Activated CD4-positive, CD25-positive, alpha-beta regulatory T cell treated with anti-CD3 and anti-CD28 coated beads, Interleukin-2, amount 50 U/mL, for 16 hours (primary cell): ENCODE results near the gene PLCG1.

Source experiments
- DNase-seq: peaks from one replicate; pipeline ENCODE4 v3.0.0-alpha.2; 2020; ENCODE audit warnings: low read depth, low spot score

The PLCG1 gene

DNA sequence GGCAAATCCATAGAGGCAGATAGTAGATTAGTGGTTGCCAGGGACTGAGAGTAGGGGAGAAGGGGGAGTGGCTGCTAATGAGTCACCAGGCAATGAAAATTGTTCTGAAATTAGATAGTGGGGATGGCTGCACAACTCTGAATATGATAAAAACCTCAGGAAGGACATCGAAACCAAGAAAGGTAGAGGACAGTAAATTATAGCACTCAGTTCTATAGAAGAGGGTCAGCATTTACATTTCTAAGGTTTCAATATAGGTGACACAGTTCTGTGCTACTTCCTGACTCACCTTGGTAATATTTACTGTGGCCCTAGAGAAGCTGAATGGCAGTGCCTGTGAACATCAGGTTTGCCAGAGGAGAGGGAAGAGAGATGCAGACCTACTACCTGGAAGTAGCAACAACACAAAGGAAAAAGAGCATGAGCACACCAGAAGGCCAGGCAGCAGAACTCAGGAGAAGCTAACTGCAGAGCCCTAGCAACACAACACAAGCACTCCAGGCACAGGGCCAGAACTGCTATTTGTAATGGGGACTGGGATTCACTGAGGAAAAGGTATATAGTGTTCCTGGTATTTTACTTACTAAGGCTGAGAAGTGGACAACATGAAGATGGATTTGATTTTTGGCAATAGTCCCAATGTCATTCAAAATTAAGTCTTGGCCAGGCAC lies 75.9 kb downstream of the PLCG1 start:
- no peak for DNase-seq

DNA sequence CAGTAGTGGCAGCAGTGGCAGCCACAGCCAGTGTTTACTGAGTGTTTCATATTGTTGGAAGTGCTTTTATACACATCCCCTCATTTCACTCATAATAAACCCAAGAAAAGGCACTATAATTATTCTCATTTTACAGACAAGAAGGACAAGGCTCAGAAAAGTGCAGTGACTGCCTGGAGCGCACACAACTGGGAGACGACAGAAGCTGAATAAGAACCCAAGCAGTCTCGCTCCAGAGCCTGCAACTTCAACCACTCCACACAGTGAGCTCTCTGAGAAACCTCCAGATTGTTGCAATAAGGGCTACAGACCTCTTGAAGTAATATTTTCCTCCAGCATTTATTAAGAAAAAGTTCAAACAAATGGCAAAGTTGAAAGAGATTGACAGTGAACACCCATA lies 76.9 kb downstream of the PLCG1 start:
- no peak for DNase-seq

DNA sequence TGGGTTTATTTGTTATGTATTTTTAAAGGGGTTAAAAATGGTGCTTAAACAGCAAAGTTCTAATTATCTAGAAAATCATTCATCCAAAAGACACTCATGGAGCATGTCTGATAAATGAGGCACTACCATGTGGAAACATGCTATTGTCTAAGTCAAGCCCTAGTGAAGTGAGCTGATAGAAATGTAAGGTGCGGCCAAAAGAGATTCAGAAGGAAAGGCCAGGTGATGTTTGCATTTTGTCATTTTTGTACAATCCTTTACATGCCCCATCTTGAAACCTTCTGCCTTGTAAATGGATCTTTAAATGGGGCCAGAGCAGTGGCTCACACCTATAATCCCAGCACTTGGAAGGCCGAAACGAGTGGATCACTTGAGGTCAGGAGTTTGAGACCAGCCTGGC lies 77.3 kb downstream of the PLCG1 start:
- DNase-seq, result no peak

DNA sequence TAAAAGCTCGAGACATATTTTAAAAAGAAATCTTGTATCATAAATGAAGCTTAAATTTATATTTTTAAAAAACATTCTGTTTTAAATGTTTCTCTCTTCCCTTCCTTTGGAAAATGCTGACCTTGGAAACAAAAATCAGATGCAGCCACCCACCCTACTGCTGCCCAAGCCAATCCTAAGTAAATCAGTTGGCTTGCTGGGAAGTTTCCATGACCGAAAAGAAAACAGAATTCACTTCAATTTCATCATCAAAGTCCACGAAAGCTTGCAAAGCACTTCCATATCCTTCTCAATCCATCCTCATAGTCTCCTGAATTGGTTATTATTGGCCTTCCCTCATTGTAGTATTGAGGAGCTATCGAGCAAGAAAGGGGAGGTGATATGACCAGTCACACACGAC lies 80.1 kb downstream of the PLCG1 start:
- no peak for DNase-seq

DNA sequence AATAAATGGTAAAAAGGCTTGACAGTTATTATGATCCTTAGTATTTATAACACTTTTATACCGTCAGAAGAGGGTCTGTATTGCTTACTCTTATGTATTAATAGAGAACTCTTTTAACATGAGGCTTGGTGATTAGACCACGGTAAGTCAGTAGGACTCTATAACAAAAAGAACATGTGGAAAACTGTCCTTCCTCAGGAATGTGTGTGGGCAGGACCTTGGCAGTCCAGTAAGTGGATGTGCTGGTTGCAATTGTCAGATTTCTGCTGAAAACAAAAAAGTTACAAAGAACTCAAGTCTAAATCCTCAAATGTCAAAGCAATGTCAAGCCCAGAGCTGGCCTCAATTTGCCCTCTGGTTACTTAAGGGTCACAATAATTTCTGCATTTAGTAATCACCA lies 81.1 kb downstream of the PLCG1 start:
- DNase-seq, result no peak

DNA sequence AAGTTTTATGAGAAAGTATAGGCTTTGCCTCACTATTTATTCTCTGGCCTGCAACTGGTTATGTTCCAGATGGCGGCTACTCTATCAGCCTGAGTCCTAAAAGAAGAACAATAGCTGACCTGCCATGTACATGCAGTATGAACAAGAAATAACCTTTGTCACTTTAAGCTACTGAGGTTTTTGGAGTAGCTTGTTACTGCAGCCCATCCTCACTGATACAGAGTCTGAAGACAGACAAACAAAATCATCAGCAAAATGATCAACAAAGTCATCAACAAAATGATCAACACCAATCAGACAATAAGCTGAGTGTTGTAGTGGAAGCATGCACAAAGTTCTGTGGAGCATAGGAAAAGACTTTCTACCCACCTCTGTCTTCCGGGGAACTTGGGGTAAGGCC lies 82.5 kb downstream of the PLCG1 start:
- DNase-seq, result no peak

DNA sequence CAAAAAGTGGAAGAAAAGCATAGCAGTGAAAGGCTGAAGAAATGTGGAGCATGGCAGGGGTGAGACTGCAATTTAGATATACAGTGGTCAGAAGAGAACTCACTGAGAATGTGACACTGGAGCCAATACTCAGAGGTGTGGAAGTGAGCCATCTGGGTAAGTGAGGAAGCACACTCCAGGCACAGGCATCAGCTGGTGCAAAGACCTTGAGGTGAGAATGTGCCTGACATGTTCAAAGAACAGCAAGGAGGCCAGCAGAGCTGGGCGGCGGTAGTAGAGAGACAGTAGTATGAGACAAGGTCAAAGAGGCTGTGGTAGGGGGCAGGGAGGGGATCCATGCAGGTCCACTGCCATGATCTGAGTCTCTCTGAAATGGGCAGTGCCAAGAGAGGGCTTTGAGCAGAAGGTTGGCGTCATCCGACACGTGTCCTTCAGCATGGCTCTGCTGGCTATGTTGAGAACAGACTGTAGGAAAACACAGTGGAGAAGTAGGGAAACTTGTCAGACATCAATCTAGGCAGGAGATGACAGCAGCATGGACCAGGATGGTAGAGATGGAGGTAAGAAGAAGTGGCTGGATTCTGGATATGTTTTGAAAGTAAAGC lies 84.4 kb downstream of the PLCG1 start:
- DNase-seq, result no peak

DNA sequence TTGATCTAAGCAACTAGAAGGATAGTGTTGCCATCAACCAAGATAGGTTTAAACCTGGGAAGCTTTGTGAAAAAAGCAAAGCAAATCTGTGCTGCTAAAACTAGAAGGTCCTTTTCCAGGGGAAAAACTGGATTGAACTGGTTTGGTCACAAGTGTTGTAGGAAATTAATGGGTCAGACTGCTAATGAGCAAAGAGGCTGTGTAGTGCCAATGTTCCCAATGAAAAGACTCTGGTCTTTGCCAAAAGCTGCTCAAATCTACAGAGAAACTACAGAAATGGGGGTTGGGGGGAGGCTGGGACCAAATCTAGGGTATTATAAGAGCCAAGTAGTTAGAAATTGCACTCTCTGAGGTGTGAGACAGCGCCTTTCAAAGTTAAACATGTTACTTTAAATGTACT lies 85.0 kb downstream of the PLCG1 start:
- no peak for DNase-seq

DNA sequence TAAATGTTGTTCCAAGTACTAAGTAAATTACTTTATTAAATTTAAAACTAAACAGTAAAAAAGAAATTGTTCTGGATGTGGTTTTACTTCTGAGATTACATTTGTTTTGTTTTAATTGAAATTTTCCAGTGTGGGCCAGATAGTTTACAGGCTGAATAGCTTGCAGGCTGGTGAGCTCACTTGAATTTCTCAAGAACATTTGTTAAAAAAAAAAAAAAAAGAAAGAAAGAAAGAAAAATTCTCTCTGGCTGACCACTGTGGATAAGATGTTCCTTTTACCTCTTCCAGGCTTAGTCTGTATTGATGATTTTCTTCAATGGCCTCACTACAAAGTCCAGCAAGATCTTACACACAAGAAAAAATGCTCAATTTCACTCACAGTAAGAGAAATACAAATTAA lies 85.4 kb downstream of the PLCG1 start:
- no peak for DNase-seq

DNA sequence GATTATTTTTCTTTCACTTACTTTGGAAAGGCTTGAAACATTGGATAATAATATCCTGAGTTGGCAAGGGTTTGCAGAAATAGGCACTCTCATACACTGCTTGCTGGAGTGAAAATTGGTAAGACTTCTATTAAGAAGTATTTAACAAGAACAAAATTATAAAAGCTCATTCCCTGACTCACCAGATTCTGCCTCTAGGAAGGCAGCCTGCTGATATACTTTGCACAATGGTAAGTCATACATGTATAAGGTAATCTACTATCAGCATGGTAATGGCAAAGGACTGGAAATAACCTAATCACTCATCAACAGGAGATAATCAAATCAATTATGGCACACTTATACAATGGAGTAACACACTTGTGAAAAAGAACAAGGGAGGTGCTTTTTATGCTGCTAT lies 85.8 kb downstream of the PLCG1 start:
- DNase-seq, result no peak

DNA sequence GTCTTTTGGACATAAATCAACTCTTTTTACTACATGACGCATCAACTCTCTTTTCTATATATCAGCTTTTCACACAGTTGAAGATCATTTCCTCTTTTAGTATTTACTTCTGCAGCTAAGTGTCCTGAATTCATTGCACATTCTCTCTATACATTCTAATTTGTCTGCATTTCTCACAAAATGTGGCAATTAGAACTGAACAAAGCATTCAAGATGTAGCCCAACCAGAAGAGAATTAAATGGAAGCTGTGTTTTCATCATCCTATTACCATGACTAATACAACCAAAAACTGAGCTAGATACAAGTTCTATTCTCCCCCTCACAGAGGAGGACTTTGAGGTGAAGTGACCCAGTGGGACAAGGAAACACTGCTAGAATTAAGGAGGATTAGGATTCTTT lies 86.9 kb downstream of the PLCG1 start:
- no peak for DNase-seq

DNA sequence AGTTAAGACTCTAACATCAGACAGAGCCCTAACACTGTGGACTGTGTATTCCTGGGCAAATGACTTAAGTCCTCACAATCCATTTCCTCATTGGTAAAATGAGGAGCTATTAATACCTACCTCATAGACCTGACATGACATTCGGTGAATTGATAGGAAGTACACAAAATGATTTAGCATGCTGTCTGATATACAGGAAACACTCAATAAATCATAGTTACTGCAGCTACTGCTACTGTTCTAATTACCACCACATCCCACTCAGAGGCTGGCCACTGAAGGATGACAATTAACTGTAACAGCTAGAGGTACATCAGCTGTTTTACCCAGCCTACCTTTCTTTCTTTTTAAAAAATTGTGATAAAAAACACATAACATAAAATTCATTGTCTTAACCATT lies 87.7 kb downstream of the PLCG1 start:
- no peak for DNase-seq

DNA sequence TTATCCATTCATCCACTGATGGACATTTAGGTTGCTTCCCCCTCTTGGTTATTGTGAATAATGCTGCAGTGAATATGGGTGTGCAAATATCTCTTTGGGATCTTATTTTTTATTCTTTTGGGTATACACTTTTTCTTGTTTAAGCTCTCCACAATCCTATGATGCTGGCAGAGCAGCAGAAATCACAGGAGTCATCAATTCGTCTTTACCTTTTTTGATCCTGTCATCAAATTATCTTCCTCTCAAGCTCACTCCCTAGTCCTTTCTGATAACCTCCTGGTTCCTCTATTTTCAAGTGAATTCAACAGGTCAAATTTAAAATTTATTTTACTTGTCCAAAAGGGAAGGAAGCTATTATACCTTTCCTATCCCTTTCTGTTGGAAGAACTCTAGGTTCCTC lies 89.1 kb downstream of the PLCG1 start:
- no peak for DNase-seq
